ENCODE data around the gene DOCK9. TPM values are rescaled to one million over a fixed set of nuclear protein-coding genes. Genes with fewer than 3 reads are reported as not detected.

Gene DOCK9
- total and polyA plus RNA-seq, 9 of the 15 experiments (the other 6 are each of a cell fraction or from before 2014, with no cell fraction given), result 3.5 to 25.3 (median 16.7) TPM

DNA sequence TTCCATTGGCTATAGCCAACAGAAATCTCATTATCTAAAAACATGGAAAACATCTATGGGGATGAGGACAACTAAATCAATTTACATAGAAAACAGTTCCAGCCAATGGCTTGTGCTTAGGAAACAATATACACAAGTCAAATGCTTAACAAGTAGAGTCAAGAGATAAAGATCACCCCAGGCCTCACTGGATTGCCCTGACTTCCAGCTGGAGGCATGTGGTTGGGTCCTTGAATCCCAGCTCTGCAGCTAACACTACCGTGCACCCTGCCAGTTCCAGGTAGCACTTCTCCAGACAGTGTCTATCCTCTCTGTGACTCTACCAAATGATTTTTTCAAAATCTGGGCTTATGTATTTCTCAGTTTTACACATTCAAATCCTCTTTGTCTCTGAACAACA, 80.2 kb downstream of the DOCK9 start (continued):
- TF ChIP-seq, protein P1, sequence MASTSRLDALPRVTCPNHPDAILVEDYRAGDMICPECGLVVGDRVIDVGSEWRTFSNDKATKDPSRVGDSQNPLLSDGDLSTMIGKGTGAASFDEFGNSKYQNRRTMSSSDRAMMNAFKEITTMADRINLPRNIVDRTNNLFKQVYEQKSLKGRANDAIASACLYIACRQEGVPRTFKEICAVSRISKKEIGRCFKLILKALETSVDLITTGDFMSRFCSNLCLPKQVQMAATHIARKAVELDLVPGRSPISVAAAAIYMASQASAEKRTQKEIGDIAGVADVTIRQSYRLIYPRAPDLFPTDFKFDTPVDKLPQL (IDR thresholded peaks at IDR 0.05; ENCODE audit: extremely low read depth, insufficient read length), result no peak
- TF ChIP-seq, protein P2, sequence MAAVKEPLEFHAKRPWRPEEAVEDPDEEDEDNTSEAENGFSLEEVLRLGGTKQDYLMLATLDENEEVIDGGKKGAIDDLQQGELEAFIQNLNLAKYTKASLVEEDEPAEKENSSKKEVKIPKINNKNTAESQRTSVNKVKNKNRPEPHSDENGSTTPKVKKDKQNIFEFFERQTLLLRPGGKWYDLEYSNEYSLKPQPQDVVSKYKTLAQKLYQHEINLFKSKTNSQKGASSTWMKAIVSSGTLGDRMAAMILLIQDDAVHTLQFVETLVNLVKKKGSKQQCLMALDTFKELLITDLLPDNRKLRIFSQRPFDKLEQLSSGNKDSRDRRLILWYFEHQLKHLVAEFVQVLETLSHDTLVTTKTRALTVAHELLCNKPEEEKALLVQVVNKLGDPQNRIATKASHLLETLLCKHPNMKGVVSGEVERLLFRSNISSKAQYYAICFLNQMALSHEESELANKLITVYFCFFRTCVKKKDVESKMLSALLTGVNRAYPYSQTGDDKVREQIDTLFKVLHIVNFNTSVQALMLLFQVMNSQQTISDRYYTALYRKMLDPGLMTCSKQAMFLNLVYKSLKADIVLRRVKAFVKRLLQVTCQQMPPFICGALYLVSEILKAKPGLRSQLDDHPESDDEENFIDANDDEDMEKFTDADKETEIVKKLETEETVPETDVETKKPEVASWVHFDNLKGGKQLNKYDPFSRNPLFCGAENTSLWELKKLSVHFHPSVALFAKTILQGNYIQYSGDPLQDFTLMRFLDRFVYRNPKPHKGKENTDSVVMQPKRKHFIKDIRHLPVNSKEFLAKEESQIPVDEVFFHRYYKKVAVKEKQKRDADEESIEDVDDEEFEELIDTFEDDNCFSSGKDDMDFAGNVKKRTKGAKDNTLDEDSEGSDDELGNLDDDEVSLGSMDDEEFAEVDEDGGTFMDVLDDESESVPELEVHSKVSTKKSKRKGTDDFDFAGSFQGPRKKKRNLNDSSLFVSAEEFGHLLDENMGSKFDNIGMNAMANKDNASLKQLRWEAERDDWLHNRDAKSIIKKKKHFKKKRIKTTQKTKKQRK (IDR thresholded peaks at IDR 0.05; ENCODE audit: borderline replicate concordance, low read depth, low read length), result no peak

DNA sequence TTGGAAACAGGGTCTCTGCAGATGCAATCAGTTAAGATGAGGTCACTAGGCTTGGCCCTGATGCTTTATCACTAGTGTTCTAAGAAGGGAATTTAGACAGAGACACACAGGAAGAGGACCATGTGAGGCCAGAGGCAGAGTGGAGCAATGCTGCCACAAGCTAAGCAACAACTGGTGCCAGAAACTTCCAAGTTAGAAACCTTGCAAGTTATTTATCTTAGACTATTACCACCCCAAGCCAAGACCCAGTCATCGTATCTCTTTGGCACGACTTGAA, 81.1 kb downstream of the DOCK9 start:
- no TSS peak for BruUV-seq (replicated peaks)
- Histone ChIP-seq H3K4me3 (no peak overlapping the region), H3K27me3 (ENCODE audit: control insufficient read depth in 2 of 2, insufficient read depth in 2 of 2, low read length in 2 of 2) (no peaks in the 10 kb centered on the region), H3K4me1 (replicated peaks in 1 of 2; ENCODE audit: control insufficient read depth in 2 of 2, insufficient read depth in 2 of 2, low read length in 2 of 2) (no peaks in the 10 kb centered on the region; a peak in 1 of 5 replicates), H3K79me2 (ENCODE audit: control insufficient read depth, insufficient read depth, low read length) (no peaks in the 10 kb centered on the region), H2AFZ (ENCODE audit: low read depth, low read length) (no peak overlapping the region), H3K9ac (ENCODE audit: insufficient read depth in 1 of 2, low read depth in 2 of 2, low read length in 2 of 2) (no peak overlapping the region), H3K9me1 (ENCODE audit: control insufficient read depth, insufficient read depth, low read length) (no peaks in the 10 kb centered on the region), H3K36me3 (ENCODE audit: control insufficient read depth, insufficient read depth, low read length) (peaks cover 23% of the 10 kb centered on the region; the same call in 2 of the 3 replicates), H3K9me3 (replicated peaks; ENCODE audit: control insufficient read depth, insufficient read depth, low read depth, low read length) (no peaks in the 10 kb centered on the region), H3K4me2 (ENCODE audit: insufficient read depth, low read length) (no peak overlapping the region), H3K27ac (ENCODE audit: extremely low read depth, low read depth, low read length) (no peak overlapping the region), H4K20me1 (replicated peaks; ENCODE audit: control insufficient read depth, insufficient read depth, low read length) (no peaks in the 10 kb centered on the region)
- 76% methylated on average over 2 of the region's 2 CpGs for WGBS (ENCODE audit: insufficient coverage, low coverage, missing lambda C conversion rate)
- in situ Hi-C loops (cut with MboI), result no loop called here
- ATAC-seq (no peak), FAIRE-seq (no peak), DNase-seq (ENCODE audit: extremely low read depth in 1 of 4, low spot score in 3 of 4) (no peak)
- intact Hi-C loops (cut with micrococcal nuclease), result loop anchor here (10.0 kb wide), 1 partner anchor 128 kb away; no protein-coding TSS in a partner anchor
- ChIA-PET CTCF (ENCODE audit: low intra/inter-chr PET ratio) (no interaction called here), POLR2A (no interaction called here)
- no peak for TF ChIP-seq SRSF9 (IDR thresholded peaks at IDR 0.05; ENCODE audit: borderline replicate concordance, low read depth, low read length)
- TF ChIP-seq, protein P3, sequence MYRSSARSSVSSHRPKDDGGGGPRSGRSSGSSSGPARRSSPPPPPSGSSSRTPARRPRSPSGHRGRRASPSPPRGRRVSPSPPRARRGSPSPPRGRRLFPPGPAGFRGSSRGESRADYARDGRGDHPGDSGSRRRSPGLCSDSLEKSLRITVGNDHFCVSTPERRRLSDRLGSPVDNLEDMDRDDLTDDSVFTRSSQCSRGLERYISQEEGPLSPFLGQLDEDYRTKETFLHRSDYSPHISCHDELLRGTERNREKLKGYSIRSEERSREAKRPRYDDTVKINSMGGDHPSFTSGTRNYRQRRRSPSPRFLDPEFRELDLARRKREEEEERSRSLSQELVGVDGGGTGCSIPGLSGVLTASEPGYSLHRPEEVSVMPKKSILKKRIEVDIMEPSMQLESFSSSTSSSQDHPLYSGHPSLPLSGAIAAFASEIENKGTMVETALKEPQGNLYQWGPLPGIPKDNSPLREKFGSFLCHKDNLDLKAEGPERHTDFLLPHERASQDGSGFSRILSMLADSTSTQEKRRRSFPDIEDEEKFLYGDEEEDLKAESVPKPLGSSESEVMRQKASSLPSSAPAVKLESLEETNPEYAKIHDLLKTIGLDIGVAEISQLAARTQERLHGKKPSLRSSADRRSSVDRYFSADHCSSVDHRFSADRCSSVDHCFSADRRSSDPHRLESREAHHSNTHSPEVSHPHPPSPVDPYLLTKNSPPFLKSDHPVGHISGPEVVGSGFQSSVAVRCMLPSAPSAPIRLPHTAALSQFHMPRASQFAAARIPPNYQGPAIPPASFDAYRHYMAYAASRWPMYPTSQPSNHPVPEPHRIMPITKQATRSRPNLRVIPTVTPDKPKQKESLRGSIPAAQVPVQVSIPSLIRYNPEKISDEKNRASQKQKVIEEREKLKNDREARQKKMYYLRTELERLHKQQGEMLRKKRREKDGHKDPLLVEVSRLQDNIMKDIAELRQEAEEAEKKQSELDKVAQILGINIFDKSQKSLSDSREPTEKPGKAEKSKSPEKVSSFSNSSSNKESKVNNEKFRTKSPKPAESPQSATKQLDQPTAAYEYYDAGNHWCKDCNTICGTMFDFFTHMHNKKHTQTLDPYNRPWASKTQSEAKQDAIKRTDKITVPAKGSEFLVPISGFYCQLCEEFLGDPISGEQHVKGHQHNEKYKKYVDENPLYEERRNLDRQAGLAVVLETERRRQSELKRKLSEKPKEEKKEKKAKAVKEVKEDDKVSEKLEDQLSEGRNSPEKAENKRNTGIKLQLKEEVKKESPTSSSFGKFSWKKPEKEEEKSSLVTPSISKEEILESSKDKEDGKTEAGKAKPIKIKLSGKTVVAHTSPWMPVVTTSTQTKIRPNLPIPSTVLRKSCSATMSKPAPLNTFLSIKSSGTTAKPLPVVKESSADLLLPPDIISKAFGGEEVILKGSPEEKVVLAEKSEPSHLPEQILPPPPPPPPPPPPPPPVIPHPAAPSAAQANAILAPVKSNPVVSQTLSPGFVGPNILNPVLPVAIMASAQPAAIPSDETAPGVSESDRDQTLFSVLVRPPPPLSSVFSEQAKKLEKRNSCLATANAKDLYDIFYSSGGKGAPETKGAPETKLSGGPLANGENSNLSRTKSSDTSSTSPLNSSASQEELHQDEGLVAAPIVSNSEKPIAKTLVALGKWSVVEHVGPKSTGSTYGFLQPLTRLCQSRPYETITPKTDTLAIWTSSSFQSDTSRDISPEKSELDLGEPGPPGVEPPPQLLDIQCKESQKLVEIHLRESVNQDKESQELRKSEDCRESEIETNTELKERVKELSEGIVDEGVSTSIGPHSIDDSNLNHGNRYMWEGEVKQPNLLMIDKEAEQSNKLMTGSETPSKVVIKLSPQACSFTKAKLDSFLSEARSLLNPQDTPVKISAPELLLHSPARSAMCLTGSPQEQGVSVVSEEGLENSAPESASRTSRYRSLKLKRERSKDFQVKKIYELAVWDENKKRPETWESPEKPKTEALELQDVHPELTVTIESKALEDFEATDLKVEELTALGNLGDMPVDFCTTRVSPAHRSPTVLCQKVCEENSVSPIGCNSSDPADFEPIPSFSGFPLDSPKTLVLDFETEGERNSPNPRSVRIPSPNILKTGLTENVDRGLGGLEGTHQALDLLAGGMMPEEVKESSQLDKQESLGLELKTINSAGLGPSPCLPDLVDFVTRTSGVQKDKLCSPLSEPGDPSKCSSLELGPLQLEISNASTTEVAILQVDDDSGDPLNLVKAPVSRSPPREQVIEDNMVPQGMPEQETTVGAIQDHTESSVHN (IDR thresholded peaks at IDR 0.05; ENCODE audit: borderline replicate concordance in 1 of 2, low read depth in 1 of 2), result no peak
- TF ChIP-seq KAT7 (CRISPR knock-in tag; IDR thresholded peaks at IDR 0.05; ENCODE audit: borderline replicate concordance), result no peak
- TF ChIP-seq EHMT2 (IDR thresholded peaks at IDR 0.05), result no peak
- TF ChIP-seq SIN3B (IDR thresholded peaks at IDR 0.05; ENCODE audit: low read depth), result no peak
- no peak for TF ChIP-seq ZNF347 (CRISPR knock-in tag; IDR thresholded peaks at IDR 0.05; ENCODE audit: low read depth)
- TF ChIP-seq C11orf30 (IDR thresholded peaks at IDR 0.05; ENCODE audit: low read depth), result no peak

Measured in K562 (cell line).